ENCODE results near the gene GPR148. TPM values are rescaled to one million over a fixed set of nuclear protein-coding genes. Genes with fewer than 3 reads are reported as not detected.

The GPR148 gene
- total and polyA plus RNA-seq, 2 of the 8 experiments (the other 6 are each of a cell fraction or from before 2014, with no cell fraction given) = 0.05 TPM; not detected in 1

GRCh38 chr2:130766037-130766436 lies 37.2 kb downstream of the GPR148 start:
- Histone ChIP-seq H4K91ac (replicated peaks; ENCODE audit: insufficient read length, low read length) (no peak overlapping the region), H3K36me3 (ENCODE audit: control insufficient read depth in 2 of 4, insufficient read depth in 4 of 4, low read length in 3 of 4) (no peaks in the 10 kb centered on the region), H2BK20ac (ENCODE audit: low read length) (no peak overlapping the region), H3K56ac (replicated peaks; ENCODE audit: insufficient read length, low read depth, low read length) (no peak overlapping the region), H2AFZ (ENCODE audit: low read length) (no peak overlapping the region), H3K4me1 (replicated peaks in 1 of 4; ENCODE audit: control insufficient read depth in 3 of 4, insufficient read depth in 4 of 4, low read length in 3 of 4) (no peaks in the 10 kb centered on the region), H3K4me3 (ENCODE audit: extremely low read depth in 1 of 4, insufficient read depth in 2 of 4, low read depth in 3 of 4, low read length in 4 of 4) (no peak overlapping the region), H2BK120ac (replicated peaks; ENCODE audit: low read depth, low read length) (no peak overlapping the region), H3K79me1 (ENCODE audit: low read depth, low read length) (no peaks in the 10 kb centered on the region), H4K5ac (ENCODE audit: insufficient read length, low read depth, low read length) (no peak overlapping the region), H4K8ac (ENCODE audit: extremely low read depth, insufficient read depth, low read length) (no peak overlapping the region), H3K79me2 (ENCODE audit: control insufficient read depth in 1 of 2, insufficient read depth in 2 of 2, low read length in 2 of 2) (no peaks in the 10 kb centered on the region), H4K20me1 (replicated peaks in 1 of 2; ENCODE audit: control insufficient read depth in 1 of 2, insufficient read depth in 2 of 2, low read length in 2 of 2) (no peaks in the 10 kb centered on the region), H3K9me3 (ENCODE audit: insufficient read depth in 2 of 2, low read depth in 1 of 2, low read length in 1 of 2) (no peaks in the 10 kb centered on the region), H2BK12ac (ENCODE audit: low read depth, low read length) (no peak overlapping the region), H3K14ac (ENCODE audit: insufficient read length) (no peak overlapping the region), H3K4ac (replicated peaks; ENCODE audit: insufficient read length, low read depth, low read length) (no peak overlapping the region), H3K27ac (ENCODE audit: low read depth, low read length) (no peak overlapping the region), H3K27me3 (replicated peaks in 1 of 4; ENCODE audit: control insufficient read depth in 3 of 4, extremely low read depth in 1 of 4, insufficient read depth in 3 of 4, low read length in 3 of 4) (no peaks in the 10 kb centered on the region), H3K23me2 (ENCODE audit: low read depth, low read length) (no peaks in the 10 kb centered on the region), H2AK5ac (ENCODE audit: low read depth, low read length) (no peak overlapping the region), H3K23ac (ENCODE audit: insufficient read length) (no peak overlapping the region), H2BK15ac (ENCODE audit: low read length) (no peak overlapping the region), H3K18ac (ENCODE audit: extremely low read depth, low read length) (no peak overlapping the region), H3K4me2 (ENCODE audit: insufficient read depth in 1 of 2, low read depth in 2 of 2, low read length in 2 of 2) (no peak overlapping the region), H3K9ac (replicated peaks in 1 of 4; ENCODE audit: extremely low read depth in 1 of 4, low read depth in 3 of 4, low read length in 3 of 4) (no peak overlapping the region), H2BK5ac (ENCODE audit: low read depth, low read length) (no peak overlapping the region)
- ChIA-PET CTCF (ENCODE audit: partially characterized antibody) (interaction anchor here (0.9 kb wide), 1 partner anchor 307 kb away, joined by 3 read pairs; no protein-coding TSS in a partner anchor), POLR2A (ENCODE audit: partially characterized antibody) (no interaction called here)
- WGBS, 2 experiments (ENCODE audit: extremely low coverage in 1 of 2, insufficient coverage in 1 of 2, insufficient read length in 1 of 2, insufficient replicate concordance in 2 of 2, low coverage in 1 of 2, low lambda C conversion rate in 2 of 2, missing lambda C conversion rate in 1 of 2) = 86% methylated on average over 7 of the region's 7 CpGs; no CpG with 5 or more reads in 1 of the 2 experiments
- no peak for FAIRE-seq
- DNase-seq (ENCODE audit: low read depth in 1 of 2, low spot score in 2 of 2) = no peak
- no peak for TF ChIP-seq CHD2 (IDR thresholded peaks at IDR 0.05; ENCODE audit: low read length)

Data from H1 (cell line).